Vagina (tissue), 2 donors: ENCODE results near the gene S100A9.

Source experiments
- CTCF ChIP-seq, 3 experiments: fragments of 450-650 bp in 2 of 3; fragments of 200-600 bp in 1 of 3; sonication (generic) in 1 of 3; IDR thresholded peaks; one replicate each; pipeline ENCODE4 v1.5.1; 2017 to 2019; ENCODE audit warnings: antibody characterized with exemption in 3 of 3, mild to moderate bottlenecking in 2 of 3, moderate library complexity in 2 of 3
- POLR2A ChIP-seq, 2 donors: fragments of 450-650 bp; IDR thresholded peaks; one replicate each; pipeline ENCODE4 v1.6.1; 2017; ENCODE audit warnings: antibody characterized with exemption in 2 of 2, mild to moderate bottlenecking in 2 of 2, moderate library complexity in 2 of 2
- POLR2AphosphoS5 ChIP-seq, 2 donors: sonication (generic); formaldehyde crosslinking; IDR thresholded peaks; one replicate each; pipeline ENCODE4 v1.9.0; 2017; ENCODE audit warnings: antibody characterized with exemption in 2 of 2, mild to moderate bottlenecking in 2 of 2, low read depth in 1 of 2; ENCODE audit not compliant: insufficient read depth in 1 of 2

GRCh38 chr1:153309441-153309840, 48.2 kb upstream of the S100A9 start:
- TF ChIP-seq CTCF (IDR thresholded peaks at IDR 0.05) (no peak), POLR2A (IDR thresholded peaks at IDR 0.05) (no peak), POLR2AphosphoS5 (IDR thresholded peaks at IDR 0.05; ENCODE audit: insufficient read depth in 1 of 2, low read depth in 1 of 2) (no peak)
